Prostate gland (tissue), 2 donors: ENCODE measurements around the gene BNC2.

Experiments
- CTCF ChIP-seq, 4 experiments: fragments of 200-600 bp in 2 of 4; fragments of 450-650 bp in 2 of 4; sonication (generic) in 2 of 4; IDR thresholded peaks; 1 replicate in 3 of 4; 2 replicates in 1 of 4; pipeline ENCODE4 v1.5.1; 2016 to 2019; ENCODE audit warnings: antibody characterized with exemption in 4 of 4, mild to moderate bottlenecking in 2 of 4, moderate library complexity in 2 of 4
- POLR2A ChIP-seq: fragments of 450-650 bp; IDR thresholded peaks from one replicate; pipeline ENCODE4 v1.6.1; 2016; ENCODE audit warnings: antibody characterized with exemption, mild to moderate bottlenecking

- TF ChIP-seq POLR2A (no peak), CTCF (IDR thresholded peaks at IDR 0.05) (no peak)
These were observed 499.2 kb downstream of the BNC2 start for GRCh38 chr9:16371306-16371705.
